HCT116 (cell line): Measurements from ENCODE around the gene PAPPA2. TPM values are rescaled to one million over a fixed set of nuclear protein-coding genes. Genes with fewer than 3 reads are reported as not detected.
"Not testable (repeated sequence)": the region's sequence is repeated elsewhere in the genome, so short reads cannot be mapped to it uniquely, and the experiment has no call there.

Experiments
- ATAC-seq: fragments of 200-7000 bp; cut with Tn5 transposase; 2 replicates; pipeline ENCODE4 v1.9.1; 2020; ENCODE audit warnings: mild to moderate bottlenecking, moderate library complexity
- BruUV-seq: library from RNA; stranded (reverse); fragments of 400-500 nt; replicated peaks from 2 replicates; lab custom pipeline; 2021; lab: Mats Ljungman, UMichigan
- CTCF ChIA-PET: fragments of 300-600 bp; sonication (Branson Sonifier 250); formaldehyde crosslinking; loops from one replicate; lab custom pipeline; 2021; ENCODE audit warnings: antibody characterized with exemption; lab: Charles Lee
- POLR2A ChIA-PET: fragments of 300-600, 350-600 bp; sonication (Branson Sonifier 250); formaldehyde crosslinking; loops from one replicate; lab custom pipeline; 2021; ENCODE audit warnings: antibody characterized with exemption; lab: Charles Lee
- RAD21 ChIA-PET, 2 experiments: fragments of 300-600 bp; sonication (Branson Sonifier 250); formaldehyde crosslinking; loops; one replicate each; lab custom pipeline; 2023; ENCODE audit warnings: low total read pairs in 2 of 2; ENCODE audit not compliant: uncharacterized antibody in 2 of 2, unreplicated experiment in 2 of 2, low non-redundant PET in 1 of 2; lab: Charles Lee
- DNase-seq: peaks from one replicate; pipeline ENCODE4 v3.0.0-alpha.2; 2010; ENCODE audit warnings: low read depth, low spot score
- H2AFZ ChIP-seq: fragments of 200-600 bp; shearing (Covaris generic), sonication (generic); 2 replicates; pipeline ENCODE4 v1.6.1; 2017; ENCODE audit warnings: low read depth, mixed run types, mixed read lengths, antibody characterized with exemption, low read length; ENCODE audit not compliant: poor library complexity, severe bottlenecking
- H3K27ac ChIP-seq: 2 replicates; pipeline ENCODE4 v1.5.1; 2012; ENCODE audit warnings: low read depth, low read length
- H3K27me3 ChIP-seq: fragments of 200-600 bp; sonication (generic); 2 replicates; pipeline ENCODE4 v1.6.1; 2016; ENCODE audit warnings: mixed run types, low read length, mixed read lengths; ENCODE audit not compliant: insufficient read depth
- H3K36me3 ChIP-seq, 2 experiments: fragments of 200-500 bp in 1 of 2; fragments of 200-600 bp in 1 of 2; sonication (Bioruptor generic) in 1 of 2; sonication (generic) in 1 of 2; 2 replicates each; pipeline versions ENCODE4 v1.5.1 to v1.6.1; 2014 to 2016; ENCODE audit warnings: low read length in 2 of 2, inconsistent platforms in 1 of 2, mixed read lengths in 1 of 2, mixed run types in 1 of 2; ENCODE audit not compliant: insufficient read depth in 2 of 2, control insufficient read depth in 1 of 2
- H3K4me1 ChIP-seq, 2 experiments: fragments of 200-600 bp in 1 of 2; sonication (generic) in 1 of 2; 2 replicates each; pipeline versions ENCODE4 v1.5.1 to v1.6.1; 2012 to 2017; ENCODE audit warnings: low read length in 2 of 2, inconsistent platforms in 1 of 2, mild to moderate bottlenecking in 1 of 2, mixed read lengths in 1 of 2, mixed run types in 1 of 2, moderate library complexity in 1 of 2; ENCODE audit not compliant: insufficient read depth in 2 of 2, control insufficient read depth in 1 of 2
- H3K4me2 ChIP-seq: fragments of 200-600 bp; sonication (generic); 2 replicates; pipeline ENCODE4 v1.6.1; 2017; ENCODE audit warnings: mixed run types, low read length, mixed read lengths
- H3K4me3 ChIP-seq, 2 experiments: fragments of 200-600 bp in 1 of 2; sonication (generic) in 1 of 2; replicated peaks in 1 of 2; 2 replicates each; pipeline ENCODE4 v1.5.1; 2011 to 2016; ENCODE audit warnings: low read length in 2 of 2, control low read depth in 1 of 2, low read depth in 1 of 2, mild to moderate bottlenecking in 1 of 2, mixed read lengths in 1 of 2, mixed run types in 1 of 2
- H3K79me2 ChIP-seq: fragments of 200-600 bp; sonication (generic); 2 replicates; pipeline ENCODE4 v1.6.1; 2017; ENCODE audit warnings: mild to moderate bottlenecking, mixed run types, low read length, moderate library complexity, mixed read lengths; ENCODE audit not compliant: insufficient read depth
- H3K9ac ChIP-seq: fragments of 200-600 bp; sonication (generic); 2 replicates; pipeline ENCODE4 v1.6.1; 2016; ENCODE audit warnings: low read length, mixed read lengths
- H3K9me2 ChIP-seq: fragments of 200-600 bp; sonication (generic), shearing (Covaris generic); 2 replicates; pipeline ENCODE4 v1.6.1; 2017; ENCODE audit warnings: mixed run types, mild to moderate bottlenecking, moderate library complexity; ENCODE audit not compliant: insufficient read depth
- H3K9me3 ChIP-seq, 2 experiments: fragments of 200-500 bp in 1 of 2; fragments of 200-600 bp in 1 of 2; sonication (Bioruptor generic) in 1 of 2; sonication (generic) in 1 of 2; 2 replicates each; pipeline ENCODE4 v1.6.1; 2014 to 2017; ENCODE audit warnings: low read length in 2 of 2, mixed read lengths in 2 of 2, inconsistent platforms in 1 of 2, low read depth in 1 of 2, mild to moderate bottlenecking in 1 of 2, mixed run types in 1 of 2, moderate library complexity in 1 of 2; ENCODE audit not compliant: control insufficient read depth in 1 of 2, insufficient read depth in 1 of 2
- H4K20me1 ChIP-seq: fragments of 200-600 bp; sonication (generic), shearing (Covaris generic); 2 replicates; pipeline ENCODE4 v1.6.1; 2017; ENCODE audit warnings: mixed run types, mild to moderate bottlenecking, moderate library complexity; ENCODE audit not compliant: insufficient read depth
- JUND ChIP-seq: IDR thresholded peaks from 2 replicates; pipeline ENCODE4 v1.6.1; 2012
- RAD21 ChIP-seq: IDR thresholded peaks from 2 replicates; pipeline ENCODE4 v1.6.1; 2012; ENCODE audit warnings: low read depth, mild to moderate bottlenecking
- REST ChIP-seq: IDR thresholded peaks from 2 replicates; pipeline ENCODE4 v1.6.1; 2012; ENCODE audit warnings: low read depth
- SP1 ChIP-seq: IDR thresholded peaks from 2 replicates; pipeline ENCODE4 v1.6.1; 2012; ENCODE audit warnings: low read depth
- TCF7L2 ChIP-seq: IDR thresholded peaks from 2 replicates; pipeline ENCODE4 v1.7.0; 2011; ENCODE audit warnings: borderline replicate concordance, inconsistent platforms; ENCODE audit not compliant: insufficient read depth, insufficient read length; ENCODE audit errors: extremely low read depth
- ZFX ChIP-seq: fragments of 450-650 bp; IDR thresholded peaks from 2 replicates; pipeline ENCODE4 v1.6.1; 2017
- ZNF274 ChIP-seq: fragments of 200-500 bp; sonication (Bioruptor generic); IDR thresholded peaks from 2 replicates; pipeline ENCODE4 v1.6.1; 2014; ENCODE audit warnings: mild to moderate bottlenecking, low read depth, low read length, inconsistent platforms
- intact Hi-C: fragments of 100-400 bp; cut with micrococcal nuclease; formaldehyde crosslinking; loops from 2 replicates; pipeline ENCODE4 v1.10.0; 2022
- total RNA-seq: library from RNA; stranded (reverse); gene quantifications from one replicate; pipeline ENCODE4 v1.2.1, GENCODE V29; 2021; ENCODE audit not compliant: unreplicated experiment

Gene PAPPA2
- total RNA-seq, 1 experiment from 2014 or later = not detected

GRCh38 chr1:176752505-176752904, 289.5 kb downstream of the PAPPA2 start (continued):
- TF ChIP-seq ZNF274 (no peak), TCF7L2 (no peak), REST (no peak), SP1 (no peak), RAD21 (no peak), JUND (no peak), ZFX (no peak)

- no peaks in the 10 kb centered on the region for H3K36me3 ChIP-seq
- H3K4me3 ChIP-seq = no peak overlapping the region
- H3K9ac ChIP-seq = no peak overlapping the region
- H3K4me1 ChIP-seq = no peaks in the 10 kb centered on the region
- no peaks in the 10 kb centered on the region for H3K27me3 ChIP-seq
- ChIA-PET CTCF (no interaction called here), RAD21 (no interaction called here), POLR2A (no interaction called here)
- DNase-seq (no peak), ATAC-seq (no peak)
- no peak for TF ChIP-seq ZFX
- TF ChIP-seq JUND = no peak
- H3K79me2 ChIP-seq = no peaks in the 10 kb centered on the region
- H3K4me2 ChIP-seq = no peak overlapping the region
- no peaks in the 10 kb centered on the region for H4K20me1 ChIP-seq
- H3K9me2 ChIP-seq = no peaks in the 10 kb centered on the region
- no peaks in the 10 kb centered on the region for H3K9me3 ChIP-seq
- no peak overlapping the region for H2AFZ ChIP-seq
- no peak overlapping the region for H3K27ac ChIP-seq
- BruUV-seq = no TSS peak
- intact Hi-C loops = no loop called here
Measured at GRCh38 chr1:176754676-176755075, 291.7 kb downstream of the PAPPA2 start.

GRCh38 chr1:176756817-176757216, 293.8 kb downstream of the PAPPA2 start:
- H4K20me1 ChIP-seq, POLR2A ChIA-PET, ATAC-seq, RAD21 ChIA-PET, H2AFZ ChIP-seq, H3K9me3 ChIP-seq, H3K36me3 ChIP-seq, H3K9me2 ChIP-seq, H3K9ac ChIP-seq, intact Hi-C loops, BruUV-seq, H3K4me2 ChIP-seq, H3K4me3 ChIP-seq, H3K4me1 ChIP-seq, H3K79me2 ChIP-seq, H3K27me3 ChIP-seq, DNase-seq, H3K27ac ChIP-seq, CTCF ChIA-PET: not testable (repeated sequence)
